ENCODE measurements around the gene BMP5. TPM values are rescaled to one million over a fixed set of nuclear protein-coding genes. Genes with fewer than 3 reads are reported as not detected.
"Not testable (repeated sequence)": the region's sequence is repeated elsewhere in the genome, so short reads cannot be mapped to it uniquely, and the experiment has no call there.

The BMP5 gene
- total RNA-seq: not detected

DNA sequence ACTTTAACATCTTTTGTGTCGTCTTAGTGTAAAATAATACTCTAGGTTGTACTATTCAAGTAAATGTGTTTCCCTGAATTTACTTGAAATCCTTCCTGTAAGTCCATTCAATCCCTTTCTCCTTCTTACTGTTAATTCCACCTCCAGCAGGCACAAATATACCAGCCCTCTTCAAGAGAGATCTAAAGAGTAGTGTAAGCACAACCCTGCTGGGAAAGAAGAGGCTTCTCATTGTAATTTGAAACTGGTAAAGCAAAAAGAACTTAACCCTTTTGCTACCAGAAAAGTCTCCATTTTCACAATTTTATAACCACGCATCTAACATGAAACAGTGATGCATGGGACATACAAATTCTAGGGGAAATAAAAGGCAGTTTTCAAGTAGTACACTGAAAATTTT lies at the start of gene BMP5:
Gene BMP5, minus strand, starts transcription at position 191 of the 400 bp plus-strand sequence. CDS start 725 bp downstream, outside the sequence.
- H3K27me3 Mint-ChIP-seq (ENCODE audit: low read depth): no peaks in the 10 kb centered on the region
- DNase-seq: no peak
- H3K9me3 Mint-ChIP-seq: no peaks in the 10 kb centered on the region
- no peaks in the 10 kb centered on the region for H3K4me1 Mint-ChIP-seq (ENCODE audit: low read depth)
- H3K4me3 Mint-ChIP-seq: no peak within 1 kb of the TSS
- no peak for ATAC-seq (replicated peaks in 1 of 2)
- H3K36me3 Mint-ChIP-seq (ENCODE audit: insufficient read depth in 2 of 2): no peaks in the 10 kb centered on the region
- H3K27ac Mint-ChIP-seq: no peak within 1 kb of the TSS

DNA sequence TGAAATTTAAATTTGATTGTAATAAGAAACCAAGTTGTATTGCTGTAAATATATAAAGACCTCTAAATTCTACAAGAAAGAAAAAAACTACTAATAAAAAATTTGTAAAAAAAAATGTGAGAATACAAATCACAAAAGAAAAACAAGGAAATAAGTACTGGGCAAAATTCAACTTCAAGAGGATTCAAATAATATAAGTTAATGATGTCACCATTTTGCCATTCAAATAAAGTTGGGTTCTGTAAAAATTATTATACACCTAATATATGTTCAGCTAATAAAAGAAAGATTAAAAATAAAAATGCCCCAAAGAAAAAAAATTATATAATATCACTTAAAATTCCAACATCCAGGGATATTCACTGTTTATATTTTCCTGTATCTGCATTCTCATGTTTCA lies 47.0 kb upstream of the BMP5 start:
- H3K27me3 Mint-ChIP-seq (ENCODE audit: low read depth): no peaks in the 10 kb centered on the region
- ATAC-seq (replicated peaks in 1 of 2): no peak

DNA sequence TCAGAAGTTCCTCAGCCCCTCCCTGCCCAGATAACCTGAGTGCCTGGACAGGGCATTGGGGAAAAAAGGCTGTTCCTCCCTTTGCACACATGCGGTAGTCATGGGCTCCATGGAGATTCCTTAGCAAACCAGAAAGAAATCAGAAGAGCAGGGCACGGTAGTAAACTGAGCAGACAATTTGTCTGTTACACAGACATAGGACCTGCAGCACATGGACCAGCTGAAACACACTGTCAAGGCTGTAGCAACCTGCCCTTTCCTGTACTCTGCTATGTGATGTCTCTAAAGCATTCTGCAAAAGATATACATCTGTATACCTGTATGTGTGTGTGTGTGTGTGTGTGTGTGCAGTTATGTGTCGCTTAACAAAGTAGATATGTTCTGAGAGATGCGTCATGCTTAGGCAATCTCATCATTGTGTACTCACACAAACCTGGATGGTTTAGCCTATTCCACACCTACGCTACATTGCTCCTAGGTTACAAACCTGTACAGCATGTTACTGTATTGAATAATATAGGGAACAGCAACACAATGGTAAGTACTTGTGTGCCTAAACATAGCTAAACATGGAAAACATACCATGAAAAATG lies 44.4 kb upstream of the BMP5 start:
- no peak overlapping the region for H3K4me3 Mint-ChIP-seq
- no peaks in the 10 kb centered on the region for H3K4me1 Mint-ChIP-seq (ENCODE audit: low read depth)
- no peaks in the 10 kb centered on the region for H3K27me3 Mint-ChIP-seq (ENCODE audit: low read depth)
- H3K36me3 Mint-ChIP-seq (ENCODE audit: insufficient read depth in 2 of 2): peaks cover 0 to 2% of the 10 kb centered on the region in 2 donors
- DNase-seq (no peak), ATAC-seq (replicated peaks in 1 of 2) (no peak)
- no peak overlapping the region for H3K27ac Mint-ChIP-seq
- H3K9me3 Mint-ChIP-seq: peaks cover 4 to 5% of the 10 kb centered on the region in 2 donors

More for the DNA sequence above, 47.0 kb upstream of the BMP5 start:
- H3K4me1 Mint-ChIP-seq (ENCODE audit: low read depth): no peaks in the 10 kb centered on the region
- no peak for DNase-seq
- no peak overlapping the region for H3K4me3 Mint-ChIP-seq
- peaks cover 0 to 2% of the 10 kb centered on the region in 2 donors for H3K36me3 Mint-ChIP-seq (ENCODE audit: insufficient read depth in 2 of 2)
- peaks cover 4 to 14% of the 10 kb centered on the region in 2 donors for H3K9me3 Mint-ChIP-seq
- no peak overlapping the region for H3K27ac Mint-ChIP-seq

DNA sequence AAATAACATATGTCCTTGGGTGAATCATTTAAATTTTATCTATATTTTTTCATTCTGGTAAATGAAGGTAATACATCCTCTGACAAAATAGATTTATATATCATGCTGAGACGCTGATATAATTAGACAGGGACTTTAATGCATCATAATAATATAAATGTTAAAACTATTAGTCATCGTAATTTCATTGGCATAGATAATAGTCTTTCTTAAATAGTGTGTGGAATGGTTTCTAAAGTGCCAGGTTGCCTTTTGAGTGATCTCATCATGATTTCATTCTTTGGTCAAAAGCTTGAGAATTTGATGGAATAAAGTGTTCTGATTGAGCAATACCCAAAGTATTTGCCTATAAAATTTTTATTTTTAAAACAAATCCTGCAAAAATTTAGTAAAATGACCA lies 43.2 kb upstream of the BMP5 start:
- no peak overlapping the region for H3K4me3 Mint-ChIP-seq
- no peaks in the 10 kb centered on the region for H3K27me3 Mint-ChIP-seq (ENCODE audit: low read depth)
- H3K9me3 Mint-ChIP-seq: peaks cover 3 to 4% of the 10 kb centered on the region in 2 donors
- peaks cover 0 to 2% of the 10 kb centered on the region in 2 donors for H3K36me3 Mint-ChIP-seq (ENCODE audit: insufficient read depth in 2 of 2)
- no peak overlapping the region for H3K27ac Mint-ChIP-seq
- H3K4me1 Mint-ChIP-seq (ENCODE audit: low read depth): no peaks in the 10 kb centered on the region
- ATAC-seq (replicated peaks in 1 of 2) (no peak), DNase-seq (no peak)

DNA sequence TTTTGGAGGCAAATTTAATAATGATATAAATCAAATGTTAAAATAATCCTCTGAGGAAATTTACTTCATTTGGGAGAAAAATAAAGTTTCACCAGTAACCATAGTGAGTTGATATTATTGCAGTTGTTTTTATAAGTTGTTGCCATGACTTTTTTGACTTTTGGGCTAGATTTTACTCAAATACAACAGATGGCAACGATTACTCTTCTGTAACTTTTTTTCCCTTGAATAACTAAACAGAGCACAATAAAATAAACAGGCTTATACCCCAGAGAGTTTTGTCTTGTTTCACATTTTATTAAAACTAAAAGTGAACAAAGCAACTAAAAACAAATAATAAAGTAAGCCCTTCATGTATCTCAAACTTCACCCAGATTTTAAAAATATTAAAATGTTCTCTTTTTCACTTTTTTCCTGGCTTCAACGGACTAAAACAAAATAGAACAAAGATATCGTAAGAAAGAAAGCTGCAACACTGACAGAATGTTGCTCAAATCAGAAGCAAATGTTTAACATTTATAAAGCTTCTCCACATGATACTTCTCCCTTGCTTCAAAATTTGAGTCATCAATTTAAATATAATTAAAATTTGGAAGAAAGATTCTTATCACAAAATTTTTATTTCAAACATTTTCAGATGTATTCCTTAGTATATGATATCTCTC lies 42.5 kb upstream of the BMP5 start:
- ATAC-seq (replicated peaks in 1 of 2) (no peak), DNase-seq (no peak)
- Mint-ChIP-seq H3K4me1 (ENCODE audit: low read depth) (no peaks in the 10 kb centered on the region), H3K36me3 (ENCODE audit: insufficient read depth in 2 of 2) (peaks cover 0 to 2% of the 10 kb centered on the region in 2 donors), H3K9me3 (peaks cover 3 to 4% of the 10 kb centered on the region in 2 donors), H3K4me3 (no peak overlapping the region), H3K27ac (no peak overlapping the region), H3K27me3 (ENCODE audit: low read depth) (no peaks in the 10 kb centered on the region)

DNA sequence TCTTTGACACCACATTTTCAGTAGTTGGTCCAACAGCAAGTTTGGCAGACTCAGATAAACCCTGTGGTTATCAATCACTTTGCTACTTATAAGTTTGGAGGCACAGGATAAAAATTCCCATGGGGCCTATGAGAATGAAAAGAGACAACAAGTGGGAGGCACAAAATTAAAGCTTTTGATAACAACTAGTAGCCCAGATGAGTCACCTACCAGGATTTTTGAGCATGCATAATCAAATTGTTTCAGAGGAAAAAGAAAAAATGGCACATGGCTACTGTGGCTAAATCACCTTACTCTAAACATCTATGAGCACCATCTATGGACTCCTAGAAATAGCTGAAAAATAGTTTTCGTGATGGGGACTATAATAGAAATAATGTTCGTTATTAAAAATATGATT lies 40.8 kb upstream of the BMP5 start:
- Mint-ChIP-seq H3K27me3 (ENCODE audit: low read depth) (no peaks in the 10 kb centered on the region), H3K4me3 (no peak overlapping the region), H3K27ac (no peak overlapping the region), H3K9me3 (peaks cover 3% of the 10 kb centered on the region in 2 donors), H3K4me1 (ENCODE audit: low read depth) (no peaks in the 10 kb centered on the region), H3K36me3 (ENCODE audit: insufficient read depth in 2 of 2) (peaks cover 0 to 2% of the 10 kb centered on the region in 2 donors)
- DNase-seq: no peak
- ATAC-seq (replicated peaks in 1 of 2): no peak

DNA sequence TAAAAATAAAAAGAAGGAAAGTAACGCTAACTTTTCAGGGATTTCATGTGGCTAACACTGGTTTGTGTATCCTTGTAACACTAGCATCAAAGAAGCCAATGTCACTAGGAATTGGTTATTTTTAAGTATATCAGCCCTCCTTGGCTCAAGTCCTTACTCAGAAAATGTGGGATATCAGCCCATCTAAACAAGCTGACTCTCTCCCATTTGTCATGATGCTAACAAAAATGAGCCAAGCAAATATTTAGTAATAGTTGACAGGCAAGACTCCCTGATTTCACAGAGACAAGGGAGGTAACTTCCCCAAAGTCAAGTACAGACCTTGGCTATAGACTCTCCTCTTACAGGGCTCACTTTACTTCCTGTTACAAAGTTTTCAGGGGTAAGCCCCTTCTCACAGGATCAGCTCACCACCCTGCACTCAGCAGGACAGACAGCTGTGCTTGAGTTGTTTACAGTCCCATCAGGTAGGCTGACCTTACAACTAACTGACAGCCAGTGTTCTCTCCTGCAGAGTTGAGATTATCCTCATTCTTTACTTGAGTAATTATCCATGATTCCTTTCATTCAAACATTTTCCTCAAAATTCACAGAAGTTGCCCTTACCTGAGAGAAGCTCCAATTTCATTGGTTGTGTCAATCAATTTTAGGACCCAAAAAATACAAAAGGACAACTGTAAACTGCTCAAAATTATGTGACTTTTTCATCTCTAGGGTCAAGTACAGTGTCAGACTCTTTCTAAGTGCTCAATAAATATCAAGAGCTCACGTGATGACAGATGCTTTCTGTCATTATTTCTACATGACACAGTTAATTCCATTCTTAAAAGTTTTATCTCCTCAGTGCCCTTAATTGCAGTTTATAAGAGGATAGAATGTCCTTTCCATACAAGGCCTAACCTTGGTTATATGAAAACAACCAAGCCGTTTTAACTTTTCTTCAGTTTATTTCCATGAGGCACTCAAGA lies 38.1 kb upstream of the BMP5 start:
- Mint-ChIP-seq H3K27me3 (ENCODE audit: low read depth) (no peaks in the 10 kb centered on the region), H3K36me3 (ENCODE audit: insufficient read depth in 2 of 2) (no peaks in the 10 kb centered on the region), H3K4me3 (no peak overlapping the region), H3K9me3 (peaks cover 0 to 3% of the 10 kb centered on the region in 2 donors), H3K4me1 (ENCODE audit: low read depth) (no peaks in the 10 kb centered on the region), H3K27ac (no peak overlapping the region)
- DNase-seq (no peak), ATAC-seq (replicated peaks in 1 of 2) (no peak)

DNA sequence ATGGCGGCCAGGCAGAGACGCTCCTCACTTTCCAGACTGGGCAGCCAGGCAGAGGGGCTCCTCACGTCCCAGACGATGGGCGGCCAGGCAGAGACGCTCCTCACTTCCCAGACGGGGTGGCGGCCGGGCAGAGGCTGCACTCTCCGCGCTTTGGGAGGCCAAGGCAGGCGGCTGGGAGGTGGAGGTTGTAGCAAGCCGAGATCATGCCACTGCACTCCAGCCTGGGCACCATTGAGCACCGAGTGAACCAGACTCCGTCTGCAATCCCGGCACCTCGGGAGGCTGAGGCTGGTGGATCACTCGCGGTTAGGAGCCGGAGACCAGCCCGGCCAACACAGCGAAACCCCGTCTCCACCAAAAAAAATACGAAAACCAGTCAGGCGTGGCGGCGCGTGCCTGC lies 35.1 kb upstream of the BMP5 start:
- DNase-seq; H3K36me3 Mint-ChIP-seq (ENCODE audit: insufficient read depth in 2 of 2); ATAC-seq (replicated peaks in 1 of 2); H3K9me3 Mint-ChIP-seq; H3K4me1 Mint-ChIP-seq (ENCODE audit: low read depth); H3K4me3 Mint-ChIP-seq; H3K27me3 Mint-ChIP-seq (ENCODE audit: low read depth); H3K27ac Mint-ChIP-seq: not testable (repeated sequence)

DNA sequence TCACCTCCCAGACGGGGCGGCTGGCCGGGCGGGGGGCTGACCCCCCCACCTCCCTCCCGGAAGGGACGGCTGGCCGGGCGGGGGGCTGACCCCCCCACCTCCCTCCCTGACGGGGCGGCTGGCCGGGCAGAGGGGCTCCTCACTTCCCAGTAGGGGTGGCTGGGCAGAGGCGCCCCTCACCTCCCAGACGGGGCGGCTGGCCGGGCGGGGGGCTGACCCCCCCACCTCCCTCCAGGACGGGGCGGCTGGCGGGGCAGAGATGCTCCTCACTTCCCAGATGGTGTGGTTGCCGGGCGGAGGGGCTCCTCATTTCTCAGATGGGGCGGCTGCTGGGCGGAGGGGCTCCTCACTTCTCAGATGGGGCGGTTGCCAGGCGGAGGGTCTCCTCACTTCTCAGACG lies 34.5 kb upstream of the BMP5 start:
- H3K4me3 Mint-ChIP-seq, DNase-seq: not testable (repeated sequence)

DNA sequence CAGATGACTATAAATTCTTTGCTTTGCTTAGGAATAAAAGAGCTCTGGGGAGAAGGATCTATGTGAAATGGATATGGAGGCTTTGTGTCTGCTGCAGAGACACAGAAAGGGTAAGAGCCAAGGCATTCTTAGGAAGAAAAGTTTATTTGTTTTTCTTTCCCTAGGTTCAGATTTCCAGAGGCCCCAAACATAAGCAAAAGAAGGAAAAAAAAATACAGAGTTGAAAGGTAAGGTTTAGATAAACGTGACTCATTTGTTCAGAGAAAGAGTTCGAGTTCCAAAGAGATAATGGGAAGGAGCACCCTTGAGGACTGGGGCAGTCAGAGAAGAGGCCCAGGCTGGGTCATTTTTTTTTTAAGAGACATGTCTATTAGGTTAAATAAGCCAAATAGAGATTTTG lies 27.4 kb upstream of the BMP5 start:
- Mint-ChIP-seq H3K27me3 (ENCODE audit: low read depth) (no peaks in the 10 kb centered on the region), H3K27ac (no peak overlapping the region), H3K4me1 (ENCODE audit: low read depth) (no peaks in the 10 kb centered on the region), H3K9me3 (peaks cover 7 to 10% of the 10 kb centered on the region in 2 donors), H3K36me3 (ENCODE audit: insufficient read depth in 2 of 2) (no peaks in the 10 kb centered on the region), H3K4me3 (no peak overlapping the region)
- ATAC-seq (replicated peaks in 1 of 2): no peak
- DNase-seq: no peak

More for the DNA sequence above, 34.5 kb upstream of the BMP5 start:
- not testable (repeated sequence) for H3K27me3 Mint-ChIP-seq (ENCODE audit: low read depth); H3K27ac Mint-ChIP-seq; H3K36me3 Mint-ChIP-seq (ENCODE audit: insufficient read depth in 2 of 2); H3K9me3 Mint-ChIP-seq; H3K4me1 Mint-ChIP-seq (ENCODE audit: low read depth); ATAC-seq (replicated peaks in 1 of 2)

DNA sequence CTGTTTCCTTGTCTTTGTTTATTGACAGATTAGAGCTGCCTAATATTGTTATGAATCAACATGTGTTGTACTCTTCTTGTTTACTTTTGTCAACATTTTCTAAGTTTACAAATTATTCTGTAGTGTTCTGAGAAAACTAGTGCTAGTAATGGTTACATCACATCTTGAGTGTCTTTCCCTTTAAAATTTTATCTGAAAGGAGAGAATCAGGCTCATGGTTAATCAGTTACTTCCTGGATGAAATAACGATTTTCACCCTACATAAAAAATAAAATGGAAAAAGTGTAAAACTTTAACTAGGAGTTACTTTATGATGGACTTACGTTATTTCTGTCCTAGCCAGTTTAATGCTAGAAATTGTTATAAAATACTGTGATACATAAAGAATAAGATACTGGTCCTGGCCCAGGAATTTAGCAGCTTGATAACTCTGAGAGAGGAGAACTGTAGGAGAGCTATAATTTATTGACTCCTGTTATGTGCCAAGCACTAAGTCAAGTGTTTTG lies 26.4 kb upstream of the BMP5 start:
- no peak overlapping the region for H3K27ac Mint-ChIP-seq
- DNase-seq: no peak
- no peaks in the 10 kb centered on the region for H3K36me3 Mint-ChIP-seq (ENCODE audit: insufficient read depth in 2 of 2)
- no peak overlapping the region for H3K4me3 Mint-ChIP-seq
- ATAC-seq (replicated peaks in 1 of 2): no peak
- H3K9me3 Mint-ChIP-seq: peaks cover 5 to 10% of the 10 kb centered on the region in 2 donors
- H3K4me1 Mint-ChIP-seq (ENCODE audit: low read depth): no peaks in the 10 kb centered on the region
- H3K27me3 Mint-ChIP-seq (ENCODE audit: low read depth): no peaks in the 10 kb centered on the region

DNA sequence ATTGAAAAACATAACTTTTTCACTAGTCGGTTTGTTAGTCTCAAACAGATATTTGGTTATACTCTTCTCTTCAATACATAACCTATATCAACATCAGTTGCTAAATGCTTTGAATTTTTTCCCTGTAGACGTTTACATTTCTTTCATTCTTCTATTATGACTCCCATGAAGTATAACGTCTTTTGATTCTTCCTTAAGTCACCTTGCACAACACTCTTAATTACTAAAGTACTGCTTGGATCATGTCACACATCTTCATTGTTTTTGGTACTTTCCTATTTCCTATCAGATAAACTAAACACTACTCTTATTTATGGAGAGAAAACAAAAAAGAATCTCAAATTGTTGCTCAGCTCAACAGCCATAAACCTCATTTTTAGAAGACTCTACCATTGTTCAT lies 23.0 kb upstream of the BMP5 start:
- H3K4me1 Mint-ChIP-seq (ENCODE audit: low read depth): no peaks in the 10 kb centered on the region
- H3K27ac Mint-ChIP-seq: no peak overlapping the region
- ATAC-seq (replicated peaks in 1 of 2) (no peak), DNase-seq (no peak)
- no peak overlapping the region for H3K4me3 Mint-ChIP-seq
- no peaks in the 10 kb centered on the region for H3K27me3 Mint-ChIP-seq (ENCODE audit: low read depth)
- no peaks in the 10 kb centered on the region for H3K36me3 Mint-ChIP-seq (ENCODE audit: insufficient read depth in 2 of 2)
- peaks cover 7 to 15% of the 10 kb centered on the region in 2 donors for H3K9me3 Mint-ChIP-seq

DNA sequence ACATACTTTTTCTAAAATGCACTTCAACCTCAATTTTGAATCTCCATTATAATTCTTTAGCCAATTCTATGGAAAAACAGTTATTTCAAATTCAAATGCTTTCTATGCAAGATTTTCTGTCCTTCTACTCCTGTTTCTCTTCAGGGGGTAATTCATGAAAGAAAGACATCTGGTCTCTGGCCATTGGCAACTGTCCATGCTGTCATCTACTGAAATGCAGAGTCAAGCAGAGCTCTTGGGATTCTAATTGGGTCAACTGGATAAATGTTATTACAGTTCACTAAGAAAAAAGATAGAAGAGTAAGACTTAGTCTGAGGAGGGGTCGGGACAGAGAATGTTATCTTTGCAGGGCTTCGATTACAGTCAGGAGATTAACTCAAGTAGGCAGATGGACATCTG lies 22.0 kb upstream of the BMP5 start:
- H3K27me3 Mint-ChIP-seq (ENCODE audit: low read depth): no peaks in the 10 kb centered on the region

More for the DNA sequence above, 22.0 kb upstream of the BMP5 start:
- no peak for ATAC-seq (replicated peaks in 1 of 2)
- H3K9me3 Mint-ChIP-seq: peaks cover 5 to 11% of the 10 kb centered on the region in 2 donors
- H3K27ac Mint-ChIP-seq: no peak overlapping the region
- H3K36me3 Mint-ChIP-seq (ENCODE audit: insufficient read depth in 2 of 2): no peaks in the 10 kb centered on the region
- no peak overlapping the region for H3K4me3 Mint-ChIP-seq
- H3K4me1 Mint-ChIP-seq (ENCODE audit: low read depth): no peaks in the 10 kb centered on the region
- DNase-seq: no peak
